ENCODE measurements around the gene RAF1.

DNA sequence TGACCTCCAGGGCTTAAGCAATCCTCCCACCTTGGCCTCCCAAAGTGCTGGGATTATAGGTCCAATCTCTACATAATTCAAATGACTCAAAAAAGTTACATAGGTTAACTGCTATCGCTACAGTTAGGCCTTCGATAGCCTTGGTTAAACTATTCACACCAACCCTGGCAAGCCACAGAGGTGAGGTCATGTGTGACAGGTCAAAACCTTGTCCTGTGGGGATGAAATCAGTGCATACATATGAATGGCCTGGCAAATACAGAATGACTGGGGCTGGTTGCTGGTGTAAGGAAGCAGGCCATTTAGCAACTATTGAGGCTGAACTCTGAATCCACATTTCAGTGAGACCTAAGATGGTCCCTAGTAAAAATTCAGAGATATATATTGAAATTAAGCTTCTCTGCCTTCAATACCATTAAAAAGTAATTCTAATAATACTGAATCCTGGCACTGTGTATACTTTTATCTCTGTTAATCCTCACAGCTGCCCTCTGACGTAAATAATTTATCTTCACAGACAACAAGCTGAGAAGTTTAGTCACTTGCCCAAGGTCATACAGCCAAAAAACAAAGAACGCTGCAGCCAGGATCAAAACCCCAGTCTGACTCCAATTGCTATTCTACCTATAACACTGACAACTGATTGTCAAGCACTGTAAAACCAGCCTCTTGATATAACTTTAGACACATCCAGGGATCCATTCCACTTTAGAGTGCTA, 71.8 kb downstream of the RAF1 start:
- TF ChIP-seq HDGF (IDR thresholded peaks at IDR 0.05; ENCODE audit: borderline replicate concordance) (no peak), TARDBP (IDR thresholded peaks at IDR 0.05) (no peak), FOXK2 (IDR thresholded peaks at IDR 0.05) (no peak), BHLHE40 (IDR thresholded peaks at IDR 0.05; ENCODE audit: borderline replicate concordance) (no peak), FOXM1 (IDR thresholded peaks at IDR 0.05; ENCODE audit: borderline replicate concordance) (no peak), SP1 (IDR thresholded peaks at IDR 0.05) (no peak), ZNF384 (IDR thresholded peaks at IDR 0.05) (no peak), SUZ12 (IDR thresholded peaks at IDR 0.05) (no peak), ARNT (IDR thresholded peaks at IDR 0.05) (no peak), LEF1 (IDR thresholded peaks at IDR 0.05; ENCODE audit: borderline replicate concordance) (no peak), NFRKB (IDR thresholded peaks at IDR 0.05) (no peak)
- TF ChIP-seq, protein P1, sequence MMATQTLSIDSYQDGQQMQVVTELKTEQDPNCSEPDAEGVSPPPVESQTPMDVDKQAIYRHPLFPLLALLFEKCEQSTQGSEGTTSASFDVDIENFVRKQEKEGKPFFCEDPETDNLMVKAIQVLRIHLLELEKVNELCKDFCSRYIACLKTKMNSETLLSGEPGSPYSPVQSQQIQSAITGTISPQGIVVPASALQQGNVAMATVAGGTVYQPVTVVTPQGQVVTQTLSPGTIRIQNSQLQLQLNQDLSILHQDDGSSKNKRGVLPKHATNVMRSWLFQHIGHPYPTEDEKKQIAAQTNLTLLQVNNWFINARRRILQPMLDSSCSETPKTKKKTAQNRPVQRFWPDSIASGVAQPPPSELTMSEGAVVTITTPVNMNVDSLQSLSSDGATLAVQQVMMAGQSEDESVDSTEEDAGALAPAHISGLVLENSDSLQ (IDR thresholded peaks at IDR 0.05), result no peak

Measured in HEK293T (cell line).